OCI-M1 (cell line): ENCODE data around the gene SELENOM.
"Not testable (repeated sequence)": the region's sequence is repeated elsewhere in the genome, so short reads cannot be mapped to it uniquely, and the experiment has no call there.

Source experiments
- DNase-seq: peaks from one replicate; lab custom pipeline; 2025; lab: John Stamatoyannopoulos, UW

Gene SELENOM

DNA sequence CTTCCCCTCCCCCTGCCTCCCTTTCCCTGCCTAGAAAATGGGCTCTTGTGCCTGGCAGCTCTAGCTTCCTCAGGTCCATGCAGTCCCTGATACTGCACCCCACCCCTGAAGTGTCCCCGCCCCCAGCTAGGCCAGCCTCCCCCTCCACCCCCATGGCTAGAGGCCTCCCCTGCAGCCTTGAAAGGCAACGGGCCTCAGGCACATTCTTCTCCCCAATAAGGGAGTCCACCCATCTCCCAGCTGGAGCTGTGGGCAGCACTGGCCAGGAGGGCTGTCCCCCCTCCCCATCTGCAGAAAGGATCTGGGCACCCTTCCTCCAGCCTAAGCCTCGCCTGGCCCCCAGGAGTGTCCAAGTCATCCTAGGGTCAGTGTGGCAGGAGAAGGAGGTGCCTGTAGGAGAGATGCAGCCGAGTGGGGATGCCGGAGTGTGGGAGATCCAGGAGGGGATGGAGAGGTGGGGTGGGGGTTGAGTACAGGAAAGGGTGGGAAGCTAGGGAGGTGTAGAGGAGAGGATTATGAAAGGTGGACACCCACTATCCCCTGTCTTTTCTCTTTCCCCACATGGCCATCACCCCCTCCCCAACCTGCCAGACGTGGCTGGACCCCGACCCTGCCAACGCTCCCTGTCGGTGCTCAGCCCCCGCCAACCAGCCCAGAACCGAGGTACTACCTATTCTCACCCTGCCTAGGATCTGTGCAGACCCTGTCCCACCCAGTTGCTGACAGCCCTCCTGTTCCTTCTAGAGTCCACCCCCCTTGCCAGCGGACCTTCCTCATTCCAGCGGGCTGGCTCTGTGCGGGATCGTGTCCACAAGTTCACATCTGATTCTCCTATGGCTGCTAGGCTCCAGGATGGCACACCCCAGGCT is 16.9 kb downstream of the SELENOM start:
- no peak for DNase-seq

GRCh38 chr22:31089160-31090100 is 17.9 kb downstream of the SELENOM start:
- DNase-seq: peak; percentile 58

- DNase-seq: no peak
These were observed 19.0 kb downstream of the SELENOM start for GRCh38 chr22:31088233-31088986.

GRCh38 chr22:31087744-31088215 is 19.6 kb downstream of the SELENOM start:
- no peak for DNase-seq

- DNase-seq: peak; percentile 10
These were observed 20.6 kb downstream of the SELENOM start for GRCh38 chr22:31086703-31087330.

GRCh38 chr22:31085928-31086327 is 21.4 kb downstream of the SELENOM start:
- DNase-seq: no peak

DNA sequence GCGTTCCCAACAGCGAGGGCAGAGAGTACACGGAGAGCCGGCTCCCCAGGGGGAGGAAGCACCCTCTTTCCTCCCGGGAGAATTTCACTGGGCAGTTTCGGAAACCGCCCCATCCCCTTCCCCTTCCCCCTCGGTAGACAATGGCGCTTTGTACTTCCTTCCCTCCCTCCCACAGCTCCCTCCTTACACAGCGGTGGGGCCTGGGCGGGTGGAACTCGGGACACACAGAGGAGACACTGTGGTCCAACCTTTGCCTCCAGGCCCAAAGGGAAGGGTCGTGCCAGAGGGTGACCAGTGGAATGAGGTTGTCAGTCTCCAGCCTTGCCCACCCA is 21.9 kb downstream of the SELENOM start:
- DNase-seq: peak; percentile 46

DNA sequence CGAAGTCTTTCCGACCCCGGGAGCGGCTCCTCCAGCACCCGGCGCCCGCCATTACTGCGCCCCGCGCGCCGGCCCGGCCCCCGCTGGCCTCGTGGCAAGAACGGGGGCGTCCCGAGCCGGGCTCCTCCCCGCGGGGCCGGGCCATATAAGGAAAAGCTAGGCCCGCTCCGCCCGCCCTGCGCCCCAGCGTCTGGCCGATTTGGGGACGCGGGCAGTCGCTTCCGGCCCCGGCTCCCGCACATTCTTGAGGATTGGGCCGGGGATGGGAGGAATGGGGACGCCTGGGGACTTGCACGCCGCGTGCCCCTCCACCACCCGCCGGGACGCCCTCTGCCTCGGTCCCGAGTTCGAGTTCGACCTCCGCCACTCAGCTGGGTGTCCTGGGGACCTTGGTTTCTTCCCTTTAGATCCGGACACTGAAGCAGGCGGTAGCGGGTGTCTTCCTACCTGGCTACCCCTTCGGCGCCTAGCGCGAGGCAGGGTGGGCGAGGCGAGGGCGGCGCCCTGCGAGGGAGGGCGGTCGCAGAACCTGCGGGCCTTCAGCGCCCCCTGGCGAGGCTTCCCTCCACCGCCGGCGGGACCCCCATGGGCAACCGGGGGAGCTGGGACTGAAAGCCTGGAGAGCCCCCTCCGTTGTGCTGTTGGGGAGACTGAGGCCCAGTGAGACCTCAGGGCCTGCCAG is 22.4 kb downstream of the SELENOM start:
- peak; percentile 78 for DNase-seq

GRCh38 chr22:31083923-31084810 is 23.2 kb downstream of the SELENOM start:
- DNase-seq: peak; percentile 45

- no peak for DNase-seq
These were observed 24.0 kb downstream of the SELENOM start for GRCh38 chr22:31083377-31083768.

- DNase-seq: peak; percentile 57
These were observed 24.6 kb downstream of the SELENOM start for GRCh38 chr22:31082606-31083376.

- DNase-seq: no peak
These were observed 25.3 kb downstream of the SELENOM start for GRCh38 chr22:31081963-31082605.

GRCh38 chr22:31080848-31081649 is 26.3 kb downstream of the SELENOM start, which contains the start of gene SMTN:
TSS of gene SMTN (plus strand) at chr22:31081318. CDS start at chr22:31083259, 1,941 bp downstream.
- DNase-seq: peak; percentile 94

- DNase-seq: no peak
These were observed 27.1 kb downstream of the SELENOM start for GRCh38 chr22:31080164-31080847.

GRCh38 chr22:31079095-31079642 is 28.2 kb downstream of the SELENOM start:
- no peak for DNase-seq

DNA sequence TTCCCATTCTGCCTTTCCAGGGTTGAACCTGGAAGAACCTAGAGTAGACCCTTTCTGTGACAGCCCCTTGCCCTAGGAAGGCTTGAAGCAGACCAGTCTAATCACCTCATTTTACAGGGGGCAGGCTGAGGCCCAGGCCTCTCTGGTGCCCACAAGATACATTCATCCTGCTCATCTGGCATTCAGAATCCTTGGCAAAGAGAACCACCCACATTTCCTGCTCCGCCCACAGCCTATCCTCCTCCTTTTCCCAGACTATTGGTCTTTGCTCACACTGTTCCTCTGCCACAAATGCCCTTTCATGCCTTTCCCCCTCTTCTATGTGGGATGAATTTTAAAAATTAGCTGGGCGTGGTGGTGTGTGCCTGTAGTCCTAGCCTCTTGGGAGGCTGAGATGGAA is 29.0 kb downstream of the SELENOM start:
- DNase-seq: not testable (repeated sequence)

DNA sequence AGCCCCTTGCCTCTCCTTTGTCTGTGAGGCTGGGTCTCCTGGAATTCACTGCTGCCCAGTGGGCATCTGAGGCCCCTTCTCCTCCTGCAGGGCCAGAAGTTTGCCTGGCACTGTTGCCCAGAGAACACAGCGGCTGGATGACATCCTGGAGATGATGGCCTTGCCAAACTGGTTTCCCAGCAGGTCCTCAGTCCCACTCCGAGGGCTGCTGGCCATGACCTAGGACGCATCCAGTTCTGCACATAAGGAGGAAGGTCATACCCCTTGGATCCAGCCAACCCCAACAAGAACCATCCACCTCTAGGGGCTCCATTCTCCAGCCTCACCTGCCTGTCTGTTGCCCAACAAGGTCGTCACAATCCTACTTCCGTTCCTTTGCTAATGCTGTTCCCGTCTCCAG is 29.7 kb downstream of the SELENOM start:
- DNase-seq: no peak
